GM18520 (cell line): ENCODE data around the gene PHLDB3.
"Not testable (repeated sequence)": the region's sequence is repeated elsewhere in the genome, so short reads cannot be mapped to it uniquely, and the experiment has no call there.

Experiments
- ATAC-seq: cut with Tn5 transposase; IDR thresholded peaks from one replicate; pipeline ENCODE4 v1.9.1; 2021; ENCODE audit not compliant: unreplicated experiment

PHLDB3 gene

GRCh38 chr19:43527860-43528622 lies 23.5 kb upstream of the PHLDB3 start:
- no peak for ATAC-seq

GRCh38 chr19:43526884-43527859 lies 22.6 kb upstream of the PHLDB3 start, which contains the start of gene ETHE1:
ETHE1 (minus strand) TSS chr19:43527201; CDS start chr19:43527177, 24 bp downstream.
- ATAC-seq: no peak

- ATAC-seq: no peak
These were observed 21.6 kb upstream of the PHLDB3 start for GRCh38 chr19:43525836-43526771.

GRCh38 chr19:43524922-43525835 lies 20.6 kb upstream of the PHLDB3 start:
- no peak for ATAC-seq

GRCh38 chr19:43523696-43524095 lies 19.1 kb upstream of the PHLDB3 start:
- ATAC-seq: not testable (repeated sequence)

- ATAC-seq: no peak
These were observed 18.4 kb upstream of the PHLDB3 start for GRCh38 chr19:43522929-43523328.

GRCh38 chr19:43519436-43520088 lies 15.0 kb upstream of the PHLDB3 start:
- ATAC-seq: no peak

GRCh38 chr19:43518051-43518450 lies 13.5 kb upstream of the PHLDB3 start:
- no peak for ATAC-seq

GRCh38 chr19:43512399-43512798 lies 7.9 kb upstream of the PHLDB3 start:
- not testable (repeated sequence) for ATAC-seq

- no peak for ATAC-seq
These were observed 6.8 kb upstream of the PHLDB3 start for GRCh38 chr19:43511324-43511723.

GRCh38 chr19:43510713-43511112 lies 6.2 kb upstream of the PHLDB3 start:
- ATAC-seq: no peak

GRCh38 chr19:43507880-43508279 lies 3.3 kb upstream of the PHLDB3 start:
- ATAC-seq: no peak

GRCh38 chr19:43506629-43507028 lies 2.1 kb upstream of the PHLDB3 start:
- ATAC-seq: no peak

- ATAC-seq: no peak
These were observed 1.4 kb upstream of the PHLDB3 start for GRCh38 chr19:43505941-43506340.

GRCh38 chr19:43505186-43505456 lies 575 bp upstream of the PHLDB3 start:
- no peak for ATAC-seq

GRCh38 chr19:43503501-43504425 lies 783 bp downstream of the PHLDB3 start:
- peak; percentile 87 for ATAC-seq

- no peak for ATAC-seq
These were observed 2.0 kb downstream of the PHLDB3 start for GRCh38 chr19:43502419-43502976.
